GM12873 (cell line): ENCODE measurements around the gene SLIT1.

Experiments used
- CTCF ChIP-seq: IDR thresholded peaks from 2 replicates; pipeline ENCODE4 v1.5.1; 2012; ENCODE audit warnings: low read depth, mild to moderate bottlenecking, moderate library complexity, low read length, control low read depth; ENCODE audit not compliant: insufficient read depth; ENCODE audit errors: missing control alignments

Gene SLIT1

DNA sequence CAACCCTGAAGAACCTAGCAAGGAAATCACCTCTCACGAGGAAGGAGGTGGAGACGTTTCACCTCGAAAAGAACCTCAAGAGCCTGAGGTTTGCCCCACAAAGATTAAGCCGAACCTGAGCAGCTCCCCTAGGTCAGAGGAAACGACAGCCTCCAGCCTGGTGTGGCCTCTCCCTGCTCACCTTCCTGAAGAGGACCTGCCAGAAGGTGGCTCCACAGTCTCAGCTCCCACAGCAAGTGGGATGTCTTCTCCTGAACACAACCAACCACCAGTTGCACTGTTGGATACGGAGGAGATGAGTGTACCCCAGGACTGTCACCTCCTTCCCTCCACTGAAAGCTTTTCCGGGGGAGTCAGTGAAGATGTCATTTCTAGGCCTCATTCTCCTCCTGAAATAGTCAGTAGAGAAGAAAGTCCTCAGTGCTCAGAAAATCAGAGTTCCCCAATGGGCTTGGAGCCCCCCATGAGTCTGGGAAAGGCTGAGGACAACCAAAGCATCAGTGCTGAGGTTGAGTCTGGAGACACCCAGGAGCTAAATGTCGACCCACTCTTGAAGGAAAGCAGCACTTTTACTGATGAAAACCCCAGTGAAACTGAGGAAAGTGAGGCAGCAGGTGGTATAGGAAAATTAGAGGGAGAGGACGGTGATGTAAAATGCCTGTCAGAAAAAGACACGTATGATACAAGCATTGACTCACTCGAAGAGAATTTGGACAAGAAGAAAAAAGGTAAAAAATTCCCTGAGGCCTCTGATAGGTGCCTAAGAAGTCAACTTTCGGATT, 203.4 kb downstream of the SLIT1 start:
- no peak for TF ChIP-seq CTCF

DNA sequence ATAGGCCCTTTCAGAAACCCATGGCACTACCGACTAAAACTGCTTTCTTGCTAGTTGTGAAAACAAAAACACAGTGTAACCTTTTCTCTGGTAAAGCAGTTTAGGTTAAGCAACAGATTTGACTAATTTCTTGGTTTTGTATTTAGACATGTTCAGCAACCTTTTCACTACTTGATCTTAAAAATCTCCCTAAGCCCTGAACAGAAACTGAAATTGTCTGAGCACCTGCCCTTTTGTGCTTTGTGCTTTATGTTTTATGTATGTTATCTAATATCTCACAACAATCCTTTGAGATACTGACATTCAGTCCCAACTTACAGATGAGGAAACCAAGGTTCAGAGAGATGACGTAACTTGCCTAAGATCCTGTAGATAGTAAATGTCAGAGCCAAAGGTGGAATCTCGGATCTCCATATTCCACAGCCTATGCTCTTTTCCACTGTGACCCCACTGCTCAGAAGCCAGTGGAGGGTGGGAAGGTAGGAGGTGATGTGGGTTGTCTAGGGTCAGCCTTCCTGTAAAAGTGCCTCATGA, 207.1 kb downstream of the SLIT1 start:
- TF ChIP-seq CTCF = no peak

- TF ChIP-seq CTCF = no peak
These were observed 210.6 kb downstream of the SLIT1 start for GRCh38 chr10:96975136-96975535.

DNA sequence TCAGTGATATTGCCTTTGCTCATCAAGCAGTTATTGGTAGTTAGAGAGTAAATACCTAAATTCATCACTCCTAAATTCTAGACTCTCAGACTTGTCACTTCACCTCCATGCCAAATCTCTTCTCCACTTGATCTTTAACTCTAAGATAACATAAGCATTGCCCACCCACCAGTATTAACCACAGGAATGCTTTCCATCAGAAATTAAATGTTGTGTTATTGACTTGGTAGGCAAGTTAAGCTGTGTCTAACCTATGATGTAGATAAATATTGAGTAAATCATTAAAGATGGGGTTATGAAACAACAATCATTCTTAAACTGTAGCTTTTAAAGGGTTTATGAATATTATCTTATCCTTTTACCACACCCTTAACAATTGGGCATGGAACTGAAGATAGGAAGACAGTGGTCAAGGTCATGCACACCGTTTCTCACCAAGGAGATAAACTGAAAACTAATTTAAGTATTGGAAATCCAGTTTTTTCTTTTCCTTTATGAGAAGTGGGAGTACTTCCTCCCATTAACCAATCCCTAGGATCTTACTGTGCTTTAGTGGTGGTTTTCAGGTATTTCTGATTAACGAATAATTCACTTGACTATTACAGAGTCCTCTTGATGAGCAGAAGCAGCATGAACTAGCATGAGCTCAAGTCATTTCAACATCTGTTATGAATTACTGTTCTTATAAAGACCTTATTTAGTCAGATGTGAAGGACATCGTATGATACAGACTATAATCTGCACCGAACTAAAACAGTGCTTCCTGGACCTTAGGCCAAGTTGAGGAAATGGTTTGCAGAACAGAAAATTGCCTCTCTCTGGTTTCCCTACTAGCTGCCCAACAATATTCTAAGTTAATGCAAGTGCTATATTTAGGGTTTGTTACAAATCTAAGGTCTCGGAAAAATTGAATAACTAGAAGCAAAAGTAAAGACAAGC, 211.7 kb downstream of the SLIT1 start:
- no peak for TF ChIP-seq CTCF

- no peak for TF ChIP-seq CTCF
These were observed 213.5 kb downstream of the SLIT1 start for GRCh38 chr10:96972264-96972663.

GRCh38 chr10:96971324-96971723, 214.4 kb downstream of the SLIT1 start:
- TF ChIP-seq CTCF = no peak
